Suprapubic skin (tissue), 4 donors: ENCODE measurements around the gene CYP2D6. TPM values are rescaled to one million over a fixed set of nuclear protein-coding genes. Genes with fewer than 3 reads are reported as not detected.

ENCODE experiments used
- DNase-seq, 2 donors: peaks; one replicate each; pipeline ENCODE4 v3.0.0-alpha.2; 2019; ENCODE audit warnings: low spot score in 2 of 2
- H3K27ac ChIP-seq: fragments of 200-600 bp; sonication (generic); one replicate; pipeline ENCODE4 v1.5.1; 2019
- H3K27me3 ChIP-seq: fragments of 200-600 bp; sonication (generic); one replicate; pipeline ENCODE4 v1.5.1; 2019
- H3K36me3 ChIP-seq: fragments of 200-600 bp; sonication (generic); one replicate; pipeline ENCODE4 v1.5.1; 2019
- H3K4me1 ChIP-seq: fragments of 200-600 bp; sonication (generic); one replicate; pipeline ENCODE4 v1.5.1; 2019
- H3K4me3 ChIP-seq: fragments of 200-600 bp; sonication (generic); one replicate; pipeline ENCODE4 v1.5.1; 2019; ENCODE audit warnings: mild to moderate bottlenecking
- H3K9me3 ChIP-seq: fragments of 200-600 bp; sonication (generic); one replicate; pipeline ENCODE4 v1.5.1; 2019
- CTCF ChIP-seq, 2 donors: fragments of 200-600 bp in 1 of 2; fragments of 450-650 bp in 1 of 2; sonication (generic) in 1 of 2; IDR thresholded peaks; one replicate each; pipeline ENCODE4 v1.5.1; 2016 to 2019; ENCODE audit warnings: antibody characterized with exemption in 2 of 2, mild to moderate bottlenecking in 1 of 2, moderate library complexity in 1 of 2
- EP300 ChIP-seq: sonication (generic); formaldehyde crosslinking; IDR thresholded peaks from one replicate; pipeline ENCODE4 v1.6.1; 2017; ENCODE audit warnings: antibody characterized with exemption
- POLR2A ChIP-seq, 2 donors: fragments of 450-650 bp; IDR thresholded peaks; one replicate each; pipeline ENCODE4 v1.6.1; 2017; ENCODE audit warnings: antibody characterized with exemption in 2 of 2, mild to moderate bottlenecking in 2 of 2, moderate library complexity in 2 of 2
- POLR2AphosphoS5 ChIP-seq, 3 donors: sonication (generic); formaldehyde crosslinking; IDR thresholded peaks; one replicate each; pipeline ENCODE4 v1.6.1; 2017; ENCODE audit warnings: antibody characterized with exemption in 3 of 3
- WGBS: methylation state at CpG from one replicate; pipeline ENCODE4 v1.1.5; 2018; 5-methylcytosine and 5-hydroxymethylcytosine counted together
- total RNA-seq, 4 donors: library from RNA; depleted of rRNA; stranded (reverse); fragments of >200 nt; gene quantifications; one replicate each; pipeline ENCODE4 v1.1.0, GENCODE V29; 2016

Gene CYP2D6
- total RNA-seq, 4 donors from 2014 or later = 0.72 to 4.7 (median 2.0) TPM

- no peak overlapping the region for H3K4me3 ChIP-seq
- H3K4me1 ChIP-seq = peaks cover 31% of the 10 kb centered on the region
- whole genome bisulfite sequencing = 82% methylated on average over 11 of the region's 11 CpGs
- TF ChIP-seq POLR2AphosphoS5 (IDR thresholded peaks at IDR 0.05) (no peak), POLR2A (IDR thresholded peaks at IDR 0.05) (no peak), CTCF (IDR thresholded peaks at IDR 0.05) (no peak), EP300 (no peak)
- H3K27me3 ChIP-seq = no peaks in the 10 kb centered on the region
- DNase-seq = no peak
- H3K36me3 ChIP-seq = peaks cover 18% of the 10 kb centered on the region
- H3K27ac ChIP-seq = peak overlapping the region; percentile 85
- H3K9me3 ChIP-seq = no peaks in the 10 kb centered on the region
Measured at GRCh38 chr22:42163515-42163914, 32.9 kb upstream of the CYP2D6 start.

- TF ChIP-seq POLR2AphosphoS5 (IDR thresholded peaks at IDR 0.05) = peak in 1 of 3 donors; percentile 39
- TF ChIP-seq POLR2A (IDR thresholded peaks at IDR 0.05) = no peak
- peak overlapping the region; percentile 85 for H3K27ac ChIP-seq
- peaks cover 31% of the 10 kb centered on the region for H3K4me1 ChIP-seq
- 73% methylated on average over 9 of the region's 12 CpGs for WGBS
- no peaks in the 10 kb centered on the region for H3K27me3 ChIP-seq
- H3K36me3 ChIP-seq = peaks cover 18% of the 10 kb centered on the region
- H3K4me3 ChIP-seq = no peak overlapping the region
- no peaks in the 10 kb centered on the region for H3K9me3 ChIP-seq
- DNase-seq = no peak
Measured at GRCh38 chr22:42162728-42163489, 32.3 kb upstream of the CYP2D6 start.

GRCh38 chr22:42160830-42161696 lies 30.5 kb upstream of the CYP2D6 start:
- 69% methylated on average over 14 of the region's 18 CpGs for WGBS
- H3K9me3 ChIP-seq = no peaks in the 10 kb centered on the region
- H3K27ac ChIP-seq = peak overlapping the region; percentile 85
- TF ChIP-seq POLR2AphosphoS5 (IDR thresholded peaks at IDR 0.05) (no peak), POLR2A (IDR thresholded peaks at IDR 0.05) (no peak), EP300 (no peak), CTCF (IDR thresholded peaks at IDR 0.05) (no peak)
- peaks cover 11% of the 10 kb centered on the region for H3K36me3 ChIP-seq
- H3K4me3 ChIP-seq = no peak overlapping the region
- H3K4me1 ChIP-seq = peaks cover 40% of the 10 kb centered on the region
- DNase-seq = no peak
- no peaks in the 10 kb centered on the region for H3K27me3 ChIP-seq

- peaks cover 19% of the 10 kb centered on the region for H3K36me3 ChIP-seq
- no peak overlapping the region for H3K27ac ChIP-seq
- WGBS = 58% methylated on average over 4 of the region's 4 CpGs
- no peaks in the 10 kb centered on the region for H3K27me3 ChIP-seq
- no peak overlapping the region for H3K4me3 ChIP-seq
- DNase-seq = no peak
- H3K9me3 ChIP-seq = no peaks in the 10 kb centered on the region
- H3K4me1 ChIP-seq = peaks cover 41% of the 10 kb centered on the region
- TF ChIP-seq POLR2A (IDR thresholded peaks at IDR 0.05) (no peak), CTCF (IDR thresholded peaks at IDR 0.05) (no peak), EP300 (no peak), POLR2AphosphoS5 (IDR thresholded peaks at IDR 0.05) (no peak)
Measured at GRCh38 chr22:42160251-42160650, 29.6 kb upstream of the CYP2D6 start.

- Histone ChIP-seq H3K4me1 (peaks cover 38% of the 10 kb centered on the region), H3K9me3 (no peaks in the 10 kb centered on the region), H3K4me3 (no peak overlapping the region), H3K27ac (no peak overlapping the region), H3K27me3 (no peaks in the 10 kb centered on the region), H3K36me3 (peaks cover 33% of the 10 kb centered on the region)
- TF ChIP-seq CTCF (IDR thresholded peaks at IDR 0.05) (no peak), POLR2AphosphoS5 (IDR thresholded peaks at IDR 0.05) (no peak), POLR2A (IDR thresholded peaks at IDR 0.05) (no peak), EP300 (no peak)
- WGBS = 94% methylated on average over 16 of the region's 16 CpGs
- no peak for DNase-seq
Measured at GRCh38 chr22:42158456-42159132, 28.0 kb upstream of the CYP2D6 start.
